Activated naive CD4-positive, alpha-beta T cell treated with anti-CD3 and anti-CD28 coated beads, Interleukin-2, amount 50 U/mL, for 16 hours (primary cell): ENCODE measurements around the gene FOXO4.

Source experiments
- DNase-seq: peaks from one replicate; pipeline ENCODE4 v3.0.0-alpha.2; 2020

FOXO4 gene

GRCh38 chrX:71099736-71100135, 4.1 kb downstream of the FOXO4 start:
- DNase-seq: no peak

GRCh38 chrX:71100581-71101505, 5.2 kb downstream of the FOXO4 start:
- peak; percentile 13 for DNase-seq

- no peak for DNase-seq
These were observed 6.6 kb downstream of the FOXO4 start for GRCh38 chrX:71102292-71102691.

GRCh38 chrX:71103110-71103983, 7.7 kb downstream of the FOXO4 start:
- DNase-seq: peak; percentile 24

GRCh38 chrX:71105628-71106027, 10.0 kb downstream of the FOXO4 start:
- no peak for DNase-seq

- no peak for DNase-seq
These were observed 10.8 kb downstream of the FOXO4 start, which contains the start of gene CXorf65 for GRCh38 chrX:71106427-71106826. TSS of gene CXorf65 (minus strand) at chrX:71106740. CDS start at chrX:71106556, 184 bp downstream.

GRCh38 chrX:71107245-71107644, 11.6 kb downstream of the FOXO4 start:
- DNase-seq: no peak

- DNase-seq: peak; percentile 23
These were observed 12.2 kb downstream of the FOXO4 start for GRCh38 chrX:71107762-71108360.

GRCh38 chrX:71109051-71109450, 13.4 kb downstream of the FOXO4 start:
- DNase-seq: no peak

- peak; percentile 71 for DNase-seq
These were observed 15.6 kb downstream of the FOXO4 start, which contains the start of gene IL2RG for GRCh38 chrX:71111141-71111843. TSS of gene IL2RG (minus strand) at chrX:71111577. CDS start at chrX:71111539, 38 bp downstream.

GRCh38 chrX:71111921-71112431, 16.3 kb downstream of the FOXO4 start:
- no peak for DNase-seq

GRCh38 chrX:71117358-71117757, 21.7 kb downstream of the FOXO4 start:
- DNase-seq: no peak

- DNase-seq: peak; percentile 82
These were observed 22.7 kb downstream of the FOXO4 start, which contains the start of gene MED12 for GRCh38 chrX:71118032-71118984. TSS of gene MED12 (plus strand) at chrX:71118596. CDS start at chrX:71118755, 159 bp downstream.

GRCh38 chrX:71118985-71119535, 23.4 kb downstream of the FOXO4 start:
- no peak for DNase-seq

GRCh38 chrX:71128166-71128833, 32.6 kb downstream of the FOXO4 start:
- DNase-seq: no peak

GRCh38 chrX:71128915-71129765, 33.5 kb downstream of the FOXO4 start:
- DNase-seq: peak; percentile 73

GRCh38 chrX:71131510-71131909, 35.9 kb downstream of the FOXO4 start:
- DNase-seq: no peak

- no peak for DNase-seq
These were observed 44.8 kb downstream of the FOXO4 start for GRCh38 chrX:71140440-71140839.

- DNase-seq: no peak
These were observed 47.9 kb downstream of the FOXO4 start for GRCh38 chrX:71143508-71143907.
